Lower lobe of right lung (tissue), 2 donors: ENCODE measurements around the gene CEP162. TPM values are rescaled to one million over a fixed set of nuclear protein-coding genes. Genes with fewer than 3 reads are reported as not detected.
"Not testable (repeated sequence)": the region's sequence is repeated elsewhere in the genome, so short reads cannot be mapped to it uniquely, and the experiment has no call there.

ENCODE experiments used
- ATAC-seq, 2 donors: fragments of 200-7000 bp; cut with Tn5 transposase; one replicate each; pipeline ENCODE4 v1.9.1; 2020 to 2022; ENCODE audit warnings: mild to moderate bottlenecking in 2 of 2, moderate library complexity in 2 of 2
- DNase-seq: peaks from one replicate; pipeline ENCODE4 v3.0.0-alpha.2; 2020
- H3K27ac ChIP-seq: fragments of 200-600 bp; one replicate; pipeline ENCODE4 v1.8.0; 2022
- H3K27me3 ChIP-seq: fragments of 200-600 bp; one replicate; pipeline ENCODE4 v1.8.0; 2022; ENCODE audit warnings: low read depth
- H3K36me3 ChIP-seq: fragments of 200-600 bp; one replicate; pipeline ENCODE4 v1.8.0; 2022; ENCODE audit warnings: mild to moderate bottlenecking
- H3K4me1 ChIP-seq: fragments of 200-600 bp; one replicate; pipeline ENCODE4 v1.8.0; 2022
- H3K4me3 ChIP-seq: fragments of 200-600 bp; one replicate; pipeline ENCODE4 v1.8.0; 2022; ENCODE audit warnings: mild to moderate bottlenecking
- H3K9me3 ChIP-seq: fragments of 200-600 bp; one replicate; pipeline ENCODE4 v1.8.0; 2022
- intact Hi-C: fragments of 100-400 bp; cut with DNase I; formaldehyde crosslinking; loops from one replicate; pipeline ENCODE4 v1.11.0; 2022
- total RNA-seq: library from RNA; stranded (reverse); fragmentation: NEBNext Ultra II Directional; extraction: Animal tissue kit (Norgen Biotek cat#: 25700); gene quantifications from one replicate; pipeline ENCODE4 v1.2.1, GENCODE V29; 2021
- TF ChIP-seq, protein P1 (sequence below): fragments of 200-600 bp; IDR thresholded peaks from one replicate; pipeline ENCODE4 v1.8.0; 2022; ENCODE audit warnings: antibody characterized with exemption, mild to moderate bottlenecking
- donor health status: DM: no; HTN: yes; CAD: no; lungs with severe emphysema.

The CEP162 gene
- total RNA-seq, 1 donor from 2014 or later, result 12.1 TPM

DNA sequence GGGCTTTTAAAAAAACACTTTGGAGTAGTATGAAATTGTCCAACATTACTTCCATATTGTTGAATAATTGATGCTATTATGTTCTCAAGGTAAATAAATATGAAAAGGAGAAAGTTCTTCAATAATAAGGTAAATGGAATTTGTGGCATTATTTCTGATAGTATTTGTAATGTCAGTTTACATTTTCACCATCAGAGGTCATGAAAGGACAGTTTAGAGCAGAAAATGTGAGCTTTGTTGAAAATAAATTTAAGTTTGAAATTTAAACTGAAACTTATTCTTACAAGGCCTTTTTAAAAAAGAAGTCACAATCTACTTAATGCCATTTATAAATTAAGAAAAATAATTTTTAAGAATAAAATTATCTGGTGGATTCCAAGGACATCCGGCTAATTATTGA is 15.8 kb upstream of the CEP162 start:
- H3K27ac ChIP-seq, result no peak overlapping the region
- H3K9me3 ChIP-seq, result no peaks in the 10 kb centered on the region
- ATAC-seq (no peak), DNase-seq (no peak)
- no peak overlapping the region for H3K4me3 ChIP-seq
- H3K4me1 ChIP-seq, result no peaks in the 10 kb centered on the region
- TF ChIP-seq, protein P1, sequence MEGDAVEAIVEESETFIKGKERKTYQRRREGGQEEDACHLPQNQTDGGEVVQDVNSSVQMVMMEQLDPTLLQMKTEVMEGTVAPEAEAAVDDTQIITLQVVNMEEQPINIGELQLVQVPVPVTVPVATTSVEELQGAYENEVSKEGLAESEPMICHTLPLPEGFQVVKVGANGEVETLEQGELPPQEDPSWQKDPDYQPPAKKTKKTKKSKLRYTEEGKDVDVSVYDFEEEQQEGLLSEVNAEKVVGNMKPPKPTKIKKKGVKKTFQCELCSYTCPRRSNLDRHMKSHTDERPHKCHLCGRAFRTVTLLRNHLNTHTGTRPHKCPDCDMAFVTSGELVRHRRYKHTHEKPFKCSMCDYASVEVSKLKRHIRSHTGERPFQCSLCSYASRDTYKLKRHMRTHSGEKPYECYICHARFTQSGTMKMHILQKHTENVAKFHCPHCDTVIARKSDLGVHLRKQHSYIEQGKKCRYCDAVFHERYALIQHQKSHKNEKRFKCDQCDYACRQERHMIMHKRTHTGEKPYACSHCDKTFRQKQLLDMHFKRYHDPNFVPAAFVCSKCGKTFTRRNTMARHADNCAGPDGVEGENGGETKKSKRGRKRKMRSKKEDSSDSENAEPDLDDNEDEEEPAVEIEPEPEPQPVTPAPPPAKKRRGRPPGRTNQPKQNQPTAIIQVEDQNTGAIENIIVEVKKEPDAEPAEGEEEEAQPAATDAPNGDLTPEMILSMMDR, result no peak
- no peaks in the 10 kb centered on the region for H3K36me3 ChIP-seq
- no peaks in the 10 kb centered on the region for H3K27me3 ChIP-seq
- intact Hi-C loops, result no loop called here

DNA sequence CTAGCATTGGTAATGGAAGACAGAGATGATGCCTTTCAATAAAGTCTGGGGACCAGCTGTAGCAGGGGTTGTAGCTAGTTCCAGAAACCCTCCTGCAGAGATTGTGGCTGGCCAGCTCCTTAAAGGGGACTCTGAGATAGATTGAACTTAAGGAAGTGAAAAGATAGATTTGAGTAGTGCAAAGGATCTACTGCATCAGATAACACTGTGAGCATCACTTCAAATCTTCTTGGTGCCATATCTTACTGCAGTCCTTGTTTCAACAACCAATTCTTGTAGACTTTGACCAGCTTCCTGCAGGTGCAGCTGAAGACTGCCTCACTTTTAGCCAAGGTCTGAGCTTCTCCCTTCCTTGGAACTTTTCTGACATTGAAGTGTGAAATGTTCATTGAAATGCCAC is 14.8 kb upstream of the CEP162 start:
- TF ChIP-seq, protein P1, result no peak
- Histone ChIP-seq H3K27ac (no peak overlapping the region), H3K4me1 (no peaks in the 10 kb centered on the region), H3K9me3 (no peaks in the 10 kb centered on the region), H3K27me3 (no peaks in the 10 kb centered on the region), H3K36me3 (no peaks in the 10 kb centered on the region), H3K4me3 (no peak overlapping the region)
- intact Hi-C loops, result no loop called here
- DNase-seq (no peak), ATAC-seq (no peak)

DNA sequence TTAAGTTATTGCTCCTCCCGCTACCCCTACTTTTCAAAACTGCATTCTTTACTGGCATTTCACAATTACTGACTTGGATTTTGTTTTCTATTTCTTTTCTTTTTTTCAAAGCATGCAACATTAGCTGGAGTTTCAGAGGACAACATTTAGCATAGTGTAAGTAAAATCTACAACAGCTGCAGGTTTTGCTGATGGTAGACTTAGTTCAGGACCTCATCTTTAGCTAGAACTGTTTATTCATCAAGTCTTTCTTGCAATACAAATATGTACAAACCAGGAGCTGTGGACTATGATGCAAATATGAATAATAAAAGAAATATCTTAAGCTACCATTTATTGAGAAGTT is 728 bp upstream of the CEP162 start:
- peak overlapping the region; percentile 80 for H3K27ac ChIP-seq
- no peaks in the 10 kb centered on the region for H3K36me3 ChIP-seq
- intact Hi-C loops, result no loop called here
- H3K9me3 ChIP-seq, result no peaks in the 10 kb centered on the region
- peak overlapping the region; percentile 74 for H3K4me3 ChIP-seq
- TF ChIP-seq, protein P1, result no peak
- H3K4me1 ChIP-seq, result peaks cover 16% of the 10 kb centered on the region
- H3K27me3 ChIP-seq, result no peaks in the 10 kb centered on the region
- no peak for DNase-seq
- ATAC-seq, result peak in 1 of 2 donors; percentile 4

DNA sequence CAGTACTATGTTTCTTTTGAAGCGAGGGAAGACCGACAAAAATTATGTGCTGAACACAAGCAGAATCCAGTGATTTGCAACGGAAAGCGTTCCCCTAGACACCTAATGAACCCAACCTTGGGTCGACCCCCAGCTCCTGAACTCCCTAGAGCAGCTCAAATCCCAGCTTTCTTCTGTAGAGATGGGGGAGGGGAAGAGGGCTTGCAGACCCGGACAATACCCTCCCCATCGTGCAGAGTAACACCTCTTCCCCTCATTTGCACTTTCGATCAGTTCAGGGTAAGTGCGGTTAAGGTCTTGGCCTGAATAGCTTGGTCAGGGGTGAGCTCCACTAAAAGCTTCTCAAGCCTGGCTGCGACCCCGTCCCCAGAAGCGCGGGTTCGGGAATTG is 404 bp downstream of the CEP162 start:
- Histone ChIP-seq H3K4me1 (peaks cover 16% of the 10 kb centered on the region), H3K36me3 (no peaks in the 10 kb centered on the region), H3K27me3 (no peaks in the 10 kb centered on the region), H3K9me3 (no peaks in the 10 kb centered on the region), H3K4me3 (peak overlapping the region; percentile 74), H3K27ac (peak overlapping the region; percentile 80)
- intact Hi-C loops, result no loop called here
- TF ChIP-seq, protein P1, result no peak
- peak; percentile 22 to 31 for ATAC-seq
- no peak for DNase-seq

DNA sequence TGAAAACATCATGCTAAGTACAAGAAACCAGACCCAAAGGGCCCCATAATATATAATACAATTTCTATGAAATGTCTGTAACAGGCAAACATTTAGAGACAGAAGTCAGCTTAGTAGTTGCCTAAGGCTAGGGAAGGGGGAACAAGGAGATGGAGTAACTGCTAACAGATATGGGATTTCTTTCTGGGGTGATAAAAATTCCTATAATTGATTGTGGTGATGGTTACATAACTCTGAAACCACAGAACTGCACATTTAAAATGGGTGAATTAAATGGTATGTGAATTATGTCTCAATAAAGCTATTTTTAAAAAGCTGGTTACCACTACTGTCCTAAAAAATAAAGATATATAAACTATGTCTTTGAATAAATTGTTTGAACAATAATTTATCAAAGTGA is 3.2 kb downstream of the CEP162 start:
- no peaks in the 10 kb centered on the region for H3K9me3 ChIP-seq
- intact Hi-C loops, result no loop called here
- H3K27ac ChIP-seq, result no peak overlapping the region
- no peak for ATAC-seq
- peaks cover 16% of the 10 kb centered on the region for H3K4me1 ChIP-seq
- no peaks in the 10 kb centered on the region for H3K36me3 ChIP-seq
- no peak overlapping the region for H3K4me3 ChIP-seq
- DNase-seq, result no peak
- H3K27me3 ChIP-seq, result no peaks in the 10 kb centered on the region
- TF ChIP-seq, protein P1, result no peak

DNA sequence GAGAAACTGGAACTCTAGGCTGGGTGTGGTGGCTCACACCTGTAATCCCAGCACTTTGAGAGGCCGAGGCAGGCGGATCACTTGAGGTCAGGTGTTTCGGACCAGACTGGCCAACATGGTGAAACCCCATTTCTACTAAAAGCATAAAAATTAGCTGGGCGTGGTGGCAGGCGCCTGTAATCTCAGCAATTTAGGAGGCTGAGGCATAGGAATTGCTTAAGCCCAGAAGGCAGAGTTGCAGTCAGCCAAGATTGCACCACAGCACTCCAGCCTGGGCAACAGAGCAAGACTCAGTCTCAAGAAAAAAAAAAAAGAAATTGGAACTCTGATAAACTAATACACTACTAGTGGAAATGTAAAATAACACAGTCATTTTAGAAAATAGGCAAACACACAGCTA is 3.8 kb downstream of the CEP162 start:
- ATAC-seq, H3K4me3 ChIP-seq, H3K36me3 ChIP-seq, intact Hi-C loops, H3K9me3 ChIP-seq, H3K27me3 ChIP-seq, H3K27ac ChIP-seq, DNase-seq: not testable (repeated sequence)
- peaks cover 16% of the 10 kb centered on the region for H3K4me1 ChIP-seq
